ENCODE data around the gene ACTMAP. TPM values are rescaled to one million over a fixed set of nuclear protein-coding genes. Genes with fewer than 3 reads are reported as not detected.

Gene ACTMAP
- total RNA-seq (1 to 10 TPM; 1.6 to 2.1 TPM), polyA plus RNA-seq (ENCODE audit: insufficient read length in 2 of 2) (10 to 100 TPM; 10.2 to 16.3 TPM)
- long read RNA-seq, donor 1, partial matches to known transcripts, result 0 of 1 reads
- long read RNA-seq, donor 1, other reads (novel, unspliced or antisense), result 0 of 1 reads
- long read RNA-seq, donor 2, result 0 reads
- long read RNA-seq, donor 3, result 0 reads
- long read RNA-seq, donor 4, partial matches to known transcripts, result 0 of 1 reads
- long read RNA-seq, donor 4, other reads (novel, unspliced or antisense), result 0 of 1 reads

GRCh38 chr19:40750058-40750873, at the start of gene ACTMAP:
Gene ACTMAP (minus strand): TSS chr19:40750477. CDS start chr19:40749803, 674 bp downstream.
- Histone ChIP-seq H3K27ac (ENCODE audit: low read depth, low read length) (peak within 1 kb of the TSS; percentile 97), H3K27me3 (ENCODE audit: control insufficient read depth, insufficient read depth, low read length) (no peaks in the 10 kb centered on the region), H3K36me3 (ENCODE audit: control insufficient read depth, insufficient read depth, low read length) (peaks cover 11% of the 10 kb centered on the region), H3K4me1 (ENCODE audit: control insufficient read depth, insufficient read depth, low read length) (peaks cover 26% of the 10 kb centered on the region), H3K9me3 (ENCODE audit: control insufficient read depth, insufficient read depth, low read length) (no peaks in the 10 kb centered on the region), H3K4me3 (ENCODE audit: low read depth, low read length) (peak within 1 kb of the TSS; percentile 95)
- peak; percentile 99 to 100 (median 100) for DNase-seq (ENCODE audit: low read depth in 4 of 6, low spot score in 6 of 6)
- under 1% methylated on average over 42 of the region's 43 CpGs for WGBS (ENCODE audit: insufficient coverage)

- no peaks in the 10 kb centered on the region for H3K9me3 ChIP-seq (ENCODE audit: control insufficient read depth, insufficient read depth, low read length)
- H3K4me1 ChIP-seq (ENCODE audit: control insufficient read depth, insufficient read depth, low read length), result peaks cover 60% of the 10 kb centered on the region
- peak overlapping the region; percentile 89 for H3K4me3 ChIP-seq (ENCODE audit: low read depth, low read length)
- peak overlapping the region; percentile 83 for H3K27ac ChIP-seq (ENCODE audit: low read depth, low read length)
- H3K36me3 ChIP-seq (ENCODE audit: control insufficient read depth, insufficient read depth, low read length), result peaks cover 55% of the 10 kb centered on the region
- H3K27me3 ChIP-seq (ENCODE audit: control insufficient read depth, insufficient read depth, low read length), result no peaks in the 10 kb centered on the region
- 2% methylated on average over 39 of the region's 40 CpGs for WGBS (ENCODE audit: insufficient coverage)
- DNase-seq (ENCODE audit: low read depth in 4 of 6, low spot score in 6 of 6), result peak in 1 of 6 donors; percentile 62
Measured at GRCh38 chr19:40799558-40800338, 49.5 kb upstream of the ACTMAP start.

GRCh38 chr19:40798683-40799557, 48.6 kb upstream of the ACTMAP start, which contains the start of gene EGLN2:
Gene EGLN2 (plus strand): TSS chr19:40799191. CDS start chr19:40800573, 1,382 bp downstream.
- H3K27ac ChIP-seq (ENCODE audit: low read depth, low read length), result peak within 1 kb of the TSS; percentile 94
- H3K27me3 ChIP-seq (ENCODE audit: control insufficient read depth, insufficient read depth, low read length), result no peaks in the 10 kb centered on the region
- WGBS (ENCODE audit: insufficient coverage), result under 1% methylated on average over 87 of the region's 110 CpGs
- no peaks in the 10 kb centered on the region for H3K9me3 ChIP-seq (ENCODE audit: control insufficient read depth, insufficient read depth, low read length)
- H3K4me3 ChIP-seq (ENCODE audit: low read depth, low read length), result peak within 1 kb of the TSS; percentile 89
- DNase-seq (ENCODE audit: low read depth in 4 of 6, low spot score in 6 of 6), result peak; percentile 94 to 100 (median 100)
- peaks cover 52% of the 10 kb centered on the region for H3K4me1 ChIP-seq (ENCODE audit: control insufficient read depth, insufficient read depth, low read length)
- H3K36me3 ChIP-seq (ENCODE audit: control insufficient read depth, insufficient read depth, low read length), result peaks cover 48% of the 10 kb centered on the region

GRCh38 chr19:40797963-40798682, 47.8 kb upstream of the ACTMAP start:
- WGBS (ENCODE audit: insufficient coverage), result 5% methylated on average over 22 of the region's 28 CpGs

GRCh38 chr19:40797166-40797962, 47.1 kb upstream of the ACTMAP start:
- DNase-seq (ENCODE audit: low read depth in 4 of 6, low spot score in 6 of 6), result no peak
- Histone ChIP-seq H3K36me3 (ENCODE audit: control insufficient read depth, insufficient read depth, low read length) (peaks cover 43% of the 10 kb centered on the region), H3K4me3 (ENCODE audit: low read depth, low read length) (no peak overlapping the region), H3K9me3 (ENCODE audit: control insufficient read depth, insufficient read depth, low read length) (no peaks in the 10 kb centered on the region), H3K4me1 (ENCODE audit: control insufficient read depth, insufficient read depth, low read length) (peaks cover 36% of the 10 kb centered on the region), H3K27ac (ENCODE audit: low read depth, low read length) (peak overlapping the region; percentile 94), H3K27me3 (ENCODE audit: control insufficient read depth, insufficient read depth, low read length) (no peaks in the 10 kb centered on the region)
- 97% methylated on average over 14 of the region's 14 CpGs for WGBS (ENCODE audit: insufficient coverage)

More at GRCh38 chr19:40797963-40798682, 47.8 kb upstream of the ACTMAP start:
- peak overlapping the region; percentile 78 for H3K4me3 ChIP-seq (ENCODE audit: low read depth, low read length)
- H3K36me3 ChIP-seq (ENCODE audit: control insufficient read depth, insufficient read depth, low read length), result peaks cover 46% of the 10 kb centered on the region
- peaks cover 44% of the 10 kb centered on the region for H3K4me1 ChIP-seq (ENCODE audit: control insufficient read depth, insufficient read depth, low read length)
- no peaks in the 10 kb centered on the region for H3K27me3 ChIP-seq (ENCODE audit: control insufficient read depth, insufficient read depth, low read length)
- peak overlapping the region; percentile 94 for H3K27ac ChIP-seq (ENCODE audit: low read depth, low read length)
- no peaks in the 10 kb centered on the region for H3K9me3 ChIP-seq (ENCODE audit: control insufficient read depth, insufficient read depth, low read length)
- DNase-seq (ENCODE audit: low read depth in 4 of 6, low spot score in 6 of 6), result peak in 1 of 6 donors; percentile 60

- peaks cover 51% of the 10 kb centered on the region for H3K36me3 ChIP-seq (ENCODE audit: control insufficient read depth, insufficient read depth, low read length)
- H3K27me3 ChIP-seq (ENCODE audit: control insufficient read depth, insufficient read depth, low read length), result no peaks in the 10 kb centered on the region
- no peaks in the 10 kb centered on the region for H3K9me3 ChIP-seq (ENCODE audit: control insufficient read depth, insufficient read depth, low read length)
- no peak overlapping the region for H3K27ac ChIP-seq (ENCODE audit: low read depth, low read length)
- DNase-seq (ENCODE audit: low read depth in 4 of 6, low spot score in 6 of 6), result no peak
- H3K4me3 ChIP-seq (ENCODE audit: low read depth, low read length), result no peak overlapping the region
- H3K4me1 ChIP-seq (ENCODE audit: control insufficient read depth, insufficient read depth, low read length), result peaks cover 9% of the 10 kb centered on the region
- 79% methylated on average over 2 of the region's 3 CpGs for WGBS (ENCODE audit: insufficient coverage)
Measured at GRCh38 chr19:40791996-40792395, 41.7 kb upstream of the ACTMAP start.

- Histone ChIP-seq H3K36me3 (ENCODE audit: control insufficient read depth, insufficient read depth, low read length) (peaks cover 52% of the 10 kb centered on the region), H3K9me3 (ENCODE audit: control insufficient read depth, insufficient read depth, low read length) (no peaks in the 10 kb centered on the region), H3K27ac (ENCODE audit: low read depth, low read length) (no peak overlapping the region), H3K4me3 (ENCODE audit: low read depth, low read length) (no peak overlapping the region), H3K27me3 (ENCODE audit: control insufficient read depth, insufficient read depth, low read length) (no peaks in the 10 kb centered on the region), H3K4me1 (ENCODE audit: control insufficient read depth, insufficient read depth, low read length) (peaks cover 9% of the 10 kb centered on the region)
- 47% methylated on average over 7 of the region's 7 CpGs for WGBS (ENCODE audit: insufficient coverage)
- no peak for DNase-seq (ENCODE audit: low read depth in 4 of 6, low spot score in 6 of 6)
Measured at GRCh38 chr19:40791349-40791748, 41.1 kb upstream of the ACTMAP start.

All from spinal cord (tissue), 10 donors.